HepG2 (cell line): ENCODE measurements around the gene BEAN1. TPM values are rescaled to one million over a fixed set of nuclear protein-coding genes. Genes with fewer than 3 reads are reported as not detected.
A peak's percentile ranks its signal among the peaks of the same experiment; 100 is the strongest.

Experiments
- DR1 ChIP-seq: sonication (generic); formaldehyde crosslinking; IDR thresholded peaks from 2 replicates; pipeline ENCODE4 v1.8.0; 2021; ENCODE audit warnings: mild to moderate bottlenecking, missing genetic modification reagents, inconsistent platforms
- EZH2 ChIP-seq: conservative IDR thresholded peaks from 2 replicates; pipeline ENCODE4 v1.6.1; 2012; ENCODE audit warnings: mild to moderate bottlenecking, low read depth, low read length, moderate library complexity
- FIP1L1 ChIP-seq: fragments of 200-400 bp; formaldehyde crosslinking; IDR thresholded peaks from 2 replicates; pipeline ENCODE4 v1.6.1; 2018; ENCODE audit warnings: low read depth, mild to moderate bottlenecking, low read length, moderate library complexity, borderline replicate concordance; ENCODE audit not compliant: insufficient read depth
- FLYWCH1 ChIP-seq: sonication (generic); formaldehyde crosslinking; IDR thresholded peaks from 2 replicates; pipeline ENCODE4 v1.8.1; 2023; ENCODE audit warnings: mild to moderate bottlenecking, missing genetic modification reagents
- GLMP ChIP-seq: sonication (generic); formaldehyde crosslinking; IDR thresholded peaks from 2 replicates; pipeline ENCODE4 v1.9.0; 2021; ENCODE audit warnings: missing genetic modification reagents, mild to moderate bottlenecking, borderline replicate concordance
- HOXA9 ChIP-seq: sonication (generic); formaldehyde crosslinking; IDR thresholded peaks from 2 replicates; pipeline ENCODE4 v1.8.1; 2022; ENCODE audit warnings: missing genetic modification reagents, mild to moderate bottlenecking, moderate library complexity, borderline replicate concordance
- KMT2A ChIP-seq: sonication (generic); formaldehyde crosslinking; IDR thresholded peaks from 2 replicates; pipeline ENCODE4 v1.4.0; 2020; ENCODE audit warnings: missing genetic modification reagents
- MAFF ChIP-seq: IDR thresholded peaks from 2 replicates; pipeline ENCODE4 v1.6.1; 2011; ENCODE audit warnings: low read depth, low read length, improper control_type of control experiment
- MED1 ChIP-seq: sonication (generic); formaldehyde crosslinking; IDR thresholded peaks from 2 replicates; pipeline ENCODE4 v1.4.0; 2020; ENCODE audit warnings: missing genetic modification reagents
- MEF2D ChIP-seq: sonication (generic); formaldehyde crosslinking; IDR thresholded peaks from 2 replicates; pipeline ENCODE4 v1.5.1; 2020; ENCODE audit warnings: mild to moderate bottlenecking, missing genetic modification reagents
- PAX8 ChIP-seq: sonication (generic); formaldehyde crosslinking; IDR thresholded peaks from 2 replicates; pipeline ENCODE4 v1.8.0; 2022; ENCODE audit warnings: mild to moderate bottlenecking, missing genetic modification reagents, borderline replicate concordance
- POLR2AphosphoS2 ChIP-seq: IDR thresholded peaks from 2 replicates; pipeline ENCODE4 v1.6.1; 2011; ENCODE audit warnings: low read depth, low read length, improper control_type of control experiment
- RBAK ChIP-seq: sonication (generic); formaldehyde crosslinking; IDR thresholded peaks from 2 replicates; pipeline ENCODE4 v1.5.1; 2020; ENCODE audit warnings: mild to moderate bottlenecking, missing genetic modification reagents
- RFX1 ChIP-seq: fragments of 450-650 bp; IDR thresholded peaks from 2 replicates; pipeline ENCODE4 v1.6.1; 2017
- SAP130 ChIP-seq: IDR thresholded peaks from 2 replicates; pipeline ENCODE4 v1.6.1; 2016; ENCODE audit warnings: low read depth
- STAT5B ChIP-seq: sonication (generic); formaldehyde crosslinking; IDR thresholded peaks from 2 replicates; pipeline ENCODE4 v1.4.0; 2020; ENCODE audit warnings: missing genetic modification reagents
- TCF7L2 ChIP-seq: IDR thresholded peaks from 2 replicates; pipeline ENCODE4 v1.6.1; 2011; ENCODE audit warnings: mild to moderate bottlenecking, low read depth, low read length, moderate library complexity
- TRAFD1 ChIP-seq: sonication (generic); formaldehyde crosslinking; IDR thresholded peaks from 2 replicates; pipeline ENCODE4 v1.5.1; 2020; ENCODE audit warnings: missing genetic modification reagents, mild to moderate bottlenecking, borderline replicate concordance
- ZBTB20 ChIP-seq: sonication (generic); formaldehyde crosslinking; IDR thresholded peaks from 2 replicates; pipeline ENCODE4 v1.8.1; 2023; ENCODE audit warnings: missing genetic modification reagents, low read depth, mild to moderate bottlenecking, borderline replicate concordance
- ZBTB46 ChIP-seq: sonication (generic); formaldehyde crosslinking; IDR thresholded peaks from 2 replicates; pipeline ENCODE4 v1.4.0; 2020; ENCODE audit warnings: mild to moderate bottlenecking, missing genetic modification reagents, borderline replicate concordance
- ZFP62 ChIP-seq: sonication (generic); formaldehyde crosslinking; IDR thresholded peaks from 2 replicates; pipeline ENCODE4 v1.4.0; 2020; ENCODE audit warnings: missing genetic modification reagents
- ZNF367 ChIP-seq: sonication (generic); formaldehyde crosslinking; IDR thresholded peaks from 2 replicates; pipeline ENCODE4 v1.4.0; 2020; ENCODE audit warnings: missing genetic modification reagents, borderline replicate concordance
- ZNF577 ChIP-seq: sonication (generic); formaldehyde crosslinking; IDR thresholded peaks from 2 replicates; pipeline ENCODE4 v1.4.0; 2020; ENCODE audit warnings: mild to moderate bottlenecking, low read depth, missing genetic modification reagents, borderline replicate concordance
- ZNF781 ChIP-seq: sonication (generic); formaldehyde crosslinking; IDR thresholded peaks from 2 replicates; pipeline ENCODE4 v1.5.1; 2020; ENCODE audit warnings: borderline replicate concordance, mild to moderate bottlenecking, missing genetic modification reagents; ENCODE audit errors: not compliant biosample characterization
- polyA plus RNA-seq, 8 experiments: library from polyadenylated mRNA; depleted of rRNA in 3 of 8; stranded (reverse) in 7 of 8; unstranded in 1 of 8; fragments of >200 nt; fragmentation: Illumina TruSeq in 4 of 8; extraction: Trizol in 4 of 8; gene quantifications; 2 replicates each; pipeline versions ENCODE4 v1.2.1 to v1.2.3, GENCODE V29; 2011 to 2016; ENCODE audit warnings: low read depth in 4 of 8, missing spikeins in 1 of 8, mixed read lengths in 1 of 8; ENCODE audit not compliant: insufficient read depth in 1 of 8
- total RNA-seq, 5 experiments: library from RNA; depleted of rRNA; stranded (reverse); fragments of >200 nt; fragmentation: Illumina TruSeq; extraction: Trizol; gene quantifications; 2 replicates each; pipeline ENCODE4 v1.2.3, GENCODE V29; 2016; ENCODE audit warnings: low read depth in 1 of 5

The BEAN1 gene
- total and polyA plus RNA-seq, 2 of the 13 experiments (the other 11 are each of a cell fraction or from before 2014, with no cell fraction given) = 0.53 to 1.4 TPM

GRCh38 chr16:66513111-66513723, 86.1 kb downstream of the BEAN1 start (continued):
- TF ChIP-seq GLMP = no peak
- no peak for TF ChIP-seq TCF7L2
- TF ChIP-seq MED1 (CRISPR knock-in tag) = peak; percentile 66
- no peak for TF ChIP-seq PAX8
- no peak for TF ChIP-seq MEF2D (CRISPR knock-in tag)
- no peak for TF ChIP-seq FIP1L1
- TF ChIP-seq RFX1 = no peak
- no peak for TF ChIP-seq FLYWCH1
- TF ChIP-seq ZBTB20 (CRISPR knock-in tag) = no peak
- TF ChIP-seq STAT5B (CRISPR knock-in tag) = no peak
- TF ChIP-seq ZNF367 (CRISPR knock-in tag) = no peak
- no peak for TF ChIP-seq HOXA9 (CRISPR knock-in tag)
- TF ChIP-seq RBAK = no peak
- TF ChIP-seq KMT2A (CRISPR knock-in tag) = no peak
- no peak for TF ChIP-seq ZFP62
- no peak for TF ChIP-seq ZNF781 (CRISPR knock-in tag)
- no peak for TF ChIP-seq TRAFD1 (CRISPR knock-in tag)
- TF ChIP-seq EZH2 = no peak
- TF ChIP-seq ZNF577 = no peak
- no peak for TF ChIP-seq ZBTB46 (CRISPR knock-in tag)
- no peak for TF ChIP-seq POLR2AphosphoS2
- TF ChIP-seq SAP130 (CRISPR knock-in tag) = peak; percentile 84
- peak; percentile 93 for TF ChIP-seq MAFF
- no peak for TF ChIP-seq DR1 (CRISPR knock-in tag)
